GM12874 (cell line): Measurements from ENCODE around the gene SLC25A30.

ENCODE experiments used
- CTCF ChIP-seq: IDR thresholded peaks from 2 replicates; pipeline ENCODE4 v1.5.1; 2011; ENCODE audit warnings: low read depth, mild to moderate bottlenecking, control low read depth, low read length, moderate library complexity; ENCODE audit not compliant: insufficient read depth

SLC25A30 gene

GRCh38 chr13:45422731-45423292 is 4.6 kb upstream of the SLC25A30 start:
- no peak for TF ChIP-seq CTCF

GRCh38 chr13:45419945-45420344 is 1.8 kb upstream of the SLC25A30 start:
- TF ChIP-seq CTCF, result no peak

- TF ChIP-seq CTCF, result no peak
These were observed 1.6 kb downstream of the SLC25A30 start for GRCh38 chr13:45416516-45417128.

GRCh38 chr13:45415112-45415511 is 3.1 kb downstream of the SLC25A30 start:
- TF ChIP-seq CTCF, result no peak

GRCh38 chr13:45413826-45414307 is 4.3 kb downstream of the SLC25A30 start:
- TF ChIP-seq CTCF, result no peak

- TF ChIP-seq CTCF, result no peak
These were observed 5.7 kb downstream of the SLC25A30 start for GRCh38 chr13:45412274-45413049.

- TF ChIP-seq CTCF, result no peak
These were observed 6.5 kb downstream of the SLC25A30 start for GRCh38 chr13:45411631-45412030.
